Measurements from ENCODE around the gene ENDOD1. TPM values are rescaled to one million over a fixed set of nuclear protein-coding genes. Genes with fewer than 3 reads are reported as not detected.

Gene ENDOD1
- total RNA-seq, 1 donor from 2014 or later: 1.9 TPM

DNA sequence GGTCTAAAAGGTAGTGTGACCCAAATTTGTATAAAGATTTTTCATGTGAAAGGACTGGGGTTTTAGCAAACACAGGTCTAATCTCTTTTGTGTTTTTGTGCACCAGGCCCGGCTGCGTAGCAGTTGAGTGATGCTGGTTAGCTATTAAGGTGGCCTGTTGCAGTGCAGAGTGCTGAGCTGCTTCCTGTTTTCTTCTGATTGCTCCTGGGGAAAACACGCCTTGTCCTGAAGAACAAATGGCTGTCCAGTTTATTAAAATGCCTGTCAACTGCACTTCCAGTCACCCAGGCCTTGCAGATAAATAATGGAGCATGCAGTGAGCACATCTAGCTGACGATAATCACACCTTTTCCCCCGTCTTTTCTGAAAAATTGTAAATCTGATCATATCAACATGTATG is 21.1 kb upstream of the ENDOD1 start:
- peaks cover 12% of the 10 kb centered on the region for H3K79me2 ChIP-seq (ENCODE audit: low read depth)
- Mint-ChIP-seq H3K4me1 (peaks cover 18% of the 10 kb centered on the region), H3K4me3 (peak overlapping the region; percentile 98), H3K9me3 (no peaks in the 10 kb centered on the region), H3K36me3 (peaks cover 10% of the 10 kb centered on the region), H3K27ac (no peak overlapping the region), H3K27me3 (ENCODE audit: insufficient read depth, low read depth) (no peaks in the 10 kb centered on the region)
- no peaks in the 10 kb centered on the region for H3K9me3 ChIP-seq (ENCODE audit: low read depth)
- H3K4me3 ChIP-seq: peak overlapping the region; percentile 61
- DNase-seq (ENCODE audit: low spot score): peak; percentile 67
- no peaks in the 10 kb centered on the region for H4K20me1 ChIP-seq (ENCODE audit: low read depth)
- no peaks in the 10 kb centered on the region for H3K27me3 ChIP-seq
- no peak overlapping the region for H3K9ac ChIP-seq
- H3K4me1 ChIP-seq: peaks cover 18% of the 10 kb centered on the region
- no peak overlapping the region for H3K27ac ChIP-seq
- TF ChIP-seq EZH2 (IDR thresholded peaks at IDR 0.05): no peak
- TF ChIP-seq EZH2phosphoT487 (IDR thresholded peaks at IDR 0.05): no peak
- TF ChIP-seq, protein P1, sequence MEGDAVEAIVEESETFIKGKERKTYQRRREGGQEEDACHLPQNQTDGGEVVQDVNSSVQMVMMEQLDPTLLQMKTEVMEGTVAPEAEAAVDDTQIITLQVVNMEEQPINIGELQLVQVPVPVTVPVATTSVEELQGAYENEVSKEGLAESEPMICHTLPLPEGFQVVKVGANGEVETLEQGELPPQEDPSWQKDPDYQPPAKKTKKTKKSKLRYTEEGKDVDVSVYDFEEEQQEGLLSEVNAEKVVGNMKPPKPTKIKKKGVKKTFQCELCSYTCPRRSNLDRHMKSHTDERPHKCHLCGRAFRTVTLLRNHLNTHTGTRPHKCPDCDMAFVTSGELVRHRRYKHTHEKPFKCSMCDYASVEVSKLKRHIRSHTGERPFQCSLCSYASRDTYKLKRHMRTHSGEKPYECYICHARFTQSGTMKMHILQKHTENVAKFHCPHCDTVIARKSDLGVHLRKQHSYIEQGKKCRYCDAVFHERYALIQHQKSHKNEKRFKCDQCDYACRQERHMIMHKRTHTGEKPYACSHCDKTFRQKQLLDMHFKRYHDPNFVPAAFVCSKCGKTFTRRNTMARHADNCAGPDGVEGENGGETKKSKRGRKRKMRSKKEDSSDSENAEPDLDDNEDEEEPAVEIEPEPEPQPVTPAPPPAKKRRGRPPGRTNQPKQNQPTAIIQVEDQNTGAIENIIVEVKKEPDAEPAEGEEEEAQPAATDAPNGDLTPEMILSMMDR (IDR thresholded peaks at IDR 0.05): no peak
- H2AFZ ChIP-seq (replicated peaks): no peak overlapping the region
- peak overlapping the region; percentile 81 for H3K4me2 ChIP-seq
- H3K36me3 ChIP-seq: peaks cover 9% of the 10 kb centered on the region
- H3F3A ChIP-seq (ENCODE audit: low read depth): peaks cover 23% of the 10 kb centered on the region

DNA sequence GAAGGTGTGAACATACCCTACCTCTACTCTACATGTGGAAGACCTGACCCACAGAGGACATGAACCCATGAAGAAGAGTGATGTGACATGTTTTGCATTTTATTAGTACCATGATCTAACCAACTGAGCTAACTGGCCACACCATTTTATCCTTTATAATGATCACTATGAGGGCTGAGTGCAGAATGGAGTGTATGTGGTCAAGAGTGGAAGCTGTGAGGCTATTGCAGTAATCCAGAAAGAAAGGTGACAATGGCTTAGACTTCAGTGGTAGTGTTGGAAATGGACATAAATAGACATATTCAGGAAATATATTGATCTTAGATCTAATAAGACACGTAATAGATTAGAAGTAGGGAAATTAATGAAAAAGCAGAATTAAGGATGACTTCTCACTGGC is 19.2 kb upstream of the ENDOD1 start:
- peaks cover 9% of the 10 kb centered on the region for H3K36me3 ChIP-seq
- no peaks in the 10 kb centered on the region for H4K20me1 ChIP-seq (ENCODE audit: low read depth)
- no peak overlapping the region for H3K27ac ChIP-seq
- DNase-seq (ENCODE audit: low spot score): no peak
- Mint-ChIP-seq H3K36me3 (peaks cover 10% of the 10 kb centered on the region), H3K4me3 (no peak overlapping the region), H3K9me3 (no peaks in the 10 kb centered on the region), H3K27me3 (ENCODE audit: insufficient read depth, low read depth) (peaks cover 2% of the 10 kb centered on the region), H3K27ac (no peak overlapping the region), H3K4me1 (peaks cover 18% of the 10 kb centered on the region)
- H3K4me1 ChIP-seq: peaks cover 18% of the 10 kb centered on the region
- peaks cover 12% of the 10 kb centered on the region for H3K79me2 ChIP-seq (ENCODE audit: low read depth)
- H3K4me2 ChIP-seq: no peak overlapping the region
- no peak overlapping the region for H2AFZ ChIP-seq (replicated peaks)
- no peaks in the 10 kb centered on the region for H3K9me3 ChIP-seq (ENCODE audit: low read depth)
- no peak overlapping the region for H3K9ac ChIP-seq
- TF ChIP-seq EZH2 (IDR thresholded peaks at IDR 0.05): no peak
- TF ChIP-seq, protein P1 (IDR thresholded peaks at IDR 0.05): no peak
- TF ChIP-seq EZH2phosphoT487 (IDR thresholded peaks at IDR 0.05): no peak
- H3K4me3 ChIP-seq: no peak overlapping the region
- H3K27me3 ChIP-seq: no peaks in the 10 kb centered on the region
- peaks cover 23% of the 10 kb centered on the region for H3F3A ChIP-seq (ENCODE audit: low read depth)

DNA sequence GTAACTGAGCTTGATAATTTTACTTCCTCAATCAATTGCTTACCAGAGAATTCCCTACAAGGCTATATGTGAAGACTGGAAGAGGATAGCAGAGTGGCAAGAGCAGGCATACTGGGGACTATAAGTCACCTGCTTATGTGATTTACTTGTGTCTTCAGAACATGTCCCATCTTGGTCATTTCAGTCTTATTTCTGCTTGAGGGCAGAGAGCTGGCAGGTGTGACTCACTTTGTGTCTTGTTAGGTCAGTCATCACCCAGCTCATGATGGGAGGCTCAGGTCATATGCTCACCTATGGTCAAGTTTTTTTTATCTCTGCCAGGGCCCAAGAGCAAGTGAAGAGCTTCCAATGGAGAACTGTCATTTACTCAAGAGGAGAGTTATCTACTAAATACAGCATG is 16.7 kb upstream of the ENDOD1 start:
- Histone ChIP-seq H3K27me3 (no peaks in the 10 kb centered on the region), H3K4me3 (no peak overlapping the region), H3K4me1 (peaks cover 13% of the 10 kb centered on the region), H4K20me1 (ENCODE audit: low read depth) (no peaks in the 10 kb centered on the region), H3K27ac (no peak overlapping the region), H3K9ac (no peak overlapping the region), H3K4me2 (no peak overlapping the region), H3F3A (ENCODE audit: low read depth) (peaks cover 8% of the 10 kb centered on the region), H3K36me3 (peaks cover 9% of the 10 kb centered on the region), H3K9me3 (ENCODE audit: low read depth) (no peaks in the 10 kb centered on the region), H3K79me2 (ENCODE audit: low read depth) (peaks cover 12% of the 10 kb centered on the region), H2AFZ (replicated peaks) (no peak overlapping the region)
- peaks cover 12% of the 10 kb centered on the region for H3K4me1 Mint-ChIP-seq
- no peak overlapping the region for H3K4me3 Mint-ChIP-seq
- no peak overlapping the region for H3K27ac Mint-ChIP-seq
- no peaks in the 10 kb centered on the region for H3K9me3 Mint-ChIP-seq
- TF ChIP-seq EZH2phosphoT487 (IDR thresholded peaks at IDR 0.05) (no peak), EZH2 (IDR thresholded peaks at IDR 0.05) (no peak)
- TF ChIP-seq, protein P1 (IDR thresholded peaks at IDR 0.05): no peak
- peaks cover 2% of the 10 kb centered on the region for H3K27me3 Mint-ChIP-seq (ENCODE audit: insufficient read depth, low read depth)
- peaks cover 10% of the 10 kb centered on the region for H3K36me3 Mint-ChIP-seq
- DNase-seq (ENCODE audit: low spot score): no peak
